NOMO-1 treated with dmso at 0.1 percent for 144 hours (cell line): ENCODE measurements around the gene SUCLG2.

Experiments used
- DNase-seq: peaks from one replicate; lab custom pipeline; 2025; ENCODE audit not compliant: unreplicated experiment; lab: John Stamatoyannopoulos, UW

The SUCLG2 gene

DNA sequence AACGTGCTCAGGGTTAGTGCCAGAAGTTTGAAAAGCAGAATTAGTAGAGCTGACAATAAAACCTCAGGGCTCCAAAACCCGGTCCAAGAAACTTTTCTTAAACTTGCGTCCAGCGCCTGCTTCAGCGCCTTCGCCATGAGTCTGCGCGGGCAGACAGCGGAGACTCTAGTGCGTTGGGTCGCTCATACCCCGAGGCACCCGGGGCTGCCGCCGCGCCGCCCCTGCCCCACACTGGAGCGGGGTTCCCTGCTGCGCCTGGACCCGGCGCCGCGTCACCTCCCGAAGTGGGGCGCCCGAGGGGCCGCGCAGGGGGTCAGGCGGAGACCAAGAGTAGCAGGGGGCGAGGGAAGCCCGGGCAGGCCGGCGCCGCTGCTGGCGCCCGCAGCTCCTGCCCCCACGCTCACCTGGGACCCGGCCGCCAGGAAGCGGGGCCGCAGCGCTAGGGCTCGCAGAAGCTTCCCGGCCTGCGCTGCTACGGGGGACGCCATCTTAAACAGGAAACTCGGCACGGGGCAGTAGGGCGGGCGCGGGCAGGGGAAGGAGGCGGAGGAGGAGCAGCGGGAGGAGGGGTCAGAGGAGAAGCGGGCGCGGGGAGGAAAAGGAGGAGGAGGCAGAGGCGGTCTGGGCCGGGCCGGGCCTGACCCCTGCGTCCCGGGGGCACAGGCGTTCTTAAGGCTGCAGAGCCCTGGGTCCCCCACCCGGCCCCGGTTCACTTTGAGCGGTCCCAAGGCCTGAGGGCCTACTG lies at the start of gene SUCLG2:
TSS of gene SUCLG2 (minus strand) at position 514 of the 745 bp plus-strand sequence. CDS start at position 488, 26 bp downstream.
- DNase-seq, result peak; percentile 78

DNA sequence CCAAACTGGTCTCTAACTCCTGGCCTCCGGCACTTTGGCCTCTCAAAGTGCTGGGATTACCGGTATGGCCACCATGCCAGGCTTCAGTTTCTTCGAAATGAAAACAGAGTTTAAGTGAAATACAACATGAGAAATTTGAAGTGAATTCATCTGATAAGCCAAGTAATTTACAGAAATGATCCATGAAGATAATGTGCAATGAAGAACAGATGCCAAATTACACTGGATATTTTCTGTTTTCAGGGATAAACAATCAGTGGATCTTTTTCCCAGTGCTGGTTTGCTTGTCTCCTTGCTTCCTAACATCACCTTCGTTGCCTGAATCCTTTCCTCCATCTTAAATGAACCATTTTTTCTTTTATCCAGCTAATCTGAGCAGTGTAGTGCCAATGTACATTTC lies 46.2 kb upstream of the SUCLG2 start:
- no peak for DNase-seq

DNA sequence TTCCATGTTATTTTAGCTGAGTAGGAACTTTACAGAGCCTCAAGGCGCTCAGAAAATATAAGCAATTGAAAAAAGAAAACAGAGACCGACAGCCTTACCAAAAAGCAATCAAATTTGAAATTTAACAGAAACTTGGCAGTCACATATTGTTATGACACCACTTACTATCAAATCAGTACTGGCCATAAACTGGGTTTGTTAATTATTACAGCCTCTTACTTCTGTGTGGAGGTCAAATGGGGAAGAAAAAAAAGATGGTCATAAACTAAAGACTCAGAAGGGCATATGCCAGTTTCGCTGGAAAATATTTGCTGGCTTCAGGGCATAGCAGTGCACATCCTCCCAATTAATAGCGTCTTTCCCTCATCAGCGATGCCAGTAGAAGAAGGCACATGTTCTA lies 45.5 kb upstream of the SUCLG2 start:
- no peak for DNase-seq

GRCh38 chr3:67692621-67693020 lies 38.2 kb upstream of the SUCLG2 start:
- DNase-seq, result no peak

DNA sequence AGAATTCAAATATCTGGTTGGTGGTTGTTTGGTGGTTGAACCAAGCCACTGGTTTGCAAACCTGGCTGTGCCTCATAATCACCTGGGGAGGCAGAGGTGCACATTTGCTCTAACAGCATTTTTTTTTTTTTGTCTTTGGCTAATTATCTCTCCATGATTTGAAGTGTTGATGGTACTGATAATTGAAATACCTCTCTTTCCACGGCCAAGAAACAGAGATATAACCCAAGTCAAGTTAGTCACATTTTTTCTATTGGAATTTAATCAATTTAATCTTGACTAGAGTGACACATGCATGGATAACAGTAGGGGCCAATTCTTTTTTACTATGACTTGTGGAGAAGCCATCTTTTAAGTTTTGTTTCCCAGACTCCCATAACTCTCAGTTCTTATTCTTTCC lies 37.5 kb upstream of the SUCLG2 start:
- no peak for DNase-seq

GRCh38 chr3:67691207-67691606 lies 36.8 kb upstream of the SUCLG2 start:
- no peak for DNase-seq

DNA sequence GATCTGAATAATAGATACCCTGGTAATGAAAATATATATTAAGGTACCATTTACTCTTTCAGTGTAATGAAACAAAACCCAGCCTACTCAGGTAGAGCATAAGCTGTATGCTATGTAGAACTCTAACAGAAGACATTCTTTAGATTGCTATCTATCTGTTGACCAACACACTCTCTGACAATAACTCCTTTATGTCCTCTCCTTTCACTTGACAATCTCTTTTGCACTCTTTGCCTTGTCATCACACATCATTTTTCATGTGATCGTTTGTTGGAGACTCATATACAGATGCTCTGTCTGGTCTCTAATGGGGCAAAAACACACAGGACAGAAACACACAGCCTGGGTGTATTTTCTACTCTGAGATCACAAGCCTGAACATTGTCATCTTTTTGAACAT lies 35.4 kb upstream of the SUCLG2 start:
- no peak for DNase-seq

GRCh38 chr3:67688231-67688630 lies 33.8 kb upstream of the SUCLG2 start:
- no peak for DNase-seq

- DNase-seq, result no peak
Observed at GRCh38 chr3:67686069-67686468, 31.7 kb upstream of the SUCLG2 start.

- no peak for DNase-seq
Observed at GRCh38 chr3:67685499-67685898, 31.1 kb upstream of the SUCLG2 start.

DNA sequence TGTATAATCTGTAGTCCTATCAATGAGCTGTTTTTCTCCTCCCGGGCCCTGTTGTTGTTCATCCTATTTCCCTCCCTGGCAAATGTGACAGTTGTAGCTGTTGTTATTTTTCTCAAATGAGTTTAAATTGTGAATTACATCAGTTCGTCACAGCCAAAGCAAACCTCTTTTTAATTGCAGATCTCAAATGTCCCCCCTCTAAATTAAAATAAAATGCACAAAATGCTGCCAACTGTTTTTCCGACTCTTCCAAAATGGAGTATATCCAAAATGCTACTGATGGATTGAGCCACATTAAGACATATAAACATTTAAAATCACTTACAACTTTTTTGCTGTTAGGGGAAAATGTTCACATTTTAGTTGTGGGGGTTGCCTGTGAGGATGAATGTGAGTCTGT lies 29.8 kb upstream of the SUCLG2 start:
- DNase-seq, result no peak

GRCh38 chr3:67683522-67683921 lies 29.1 kb upstream of the SUCLG2 start:
- DNase-seq, result no peak

DNA sequence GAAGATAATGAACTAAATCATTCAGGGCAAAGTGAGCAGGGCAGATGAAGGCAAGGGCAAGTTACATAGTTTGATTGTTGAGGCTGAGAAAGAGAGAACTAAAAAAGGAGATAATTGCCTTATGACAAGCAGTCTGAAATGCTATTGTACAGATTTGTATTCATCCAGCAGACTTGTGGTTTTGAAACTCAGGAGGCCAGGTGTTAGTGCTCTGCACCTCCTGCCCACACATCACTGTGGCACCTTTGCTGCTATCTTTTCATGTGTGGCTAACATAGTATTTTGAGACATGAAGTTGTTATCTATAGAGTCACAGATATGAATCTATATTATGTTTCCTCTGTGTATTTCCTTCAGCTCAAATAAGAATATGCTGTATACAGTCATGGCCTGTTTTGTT lies 24.3 kb upstream of the SUCLG2 start:
- no peak for DNase-seq

DNA sequence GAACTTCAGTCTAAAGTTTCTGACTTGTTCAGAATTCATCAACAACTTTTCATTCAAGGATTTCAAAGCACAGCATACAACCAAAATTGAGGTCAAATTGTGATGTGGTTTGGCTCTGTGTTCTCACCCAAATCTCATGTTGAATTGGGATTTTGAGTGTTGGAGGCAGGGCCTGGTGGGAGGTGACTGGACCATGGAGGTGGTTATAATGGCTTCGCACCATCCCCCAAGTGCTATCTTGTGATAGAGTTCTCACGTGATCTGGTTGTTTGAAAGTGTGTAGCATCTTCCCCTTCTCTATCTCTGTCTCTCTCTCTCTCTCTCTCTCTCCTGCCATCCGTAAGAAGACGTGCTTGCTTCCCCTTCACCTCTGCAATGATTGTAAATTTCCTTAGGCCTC lies 19.6 kb upstream of the SUCLG2 start:
- no peak for DNase-seq

DNA sequence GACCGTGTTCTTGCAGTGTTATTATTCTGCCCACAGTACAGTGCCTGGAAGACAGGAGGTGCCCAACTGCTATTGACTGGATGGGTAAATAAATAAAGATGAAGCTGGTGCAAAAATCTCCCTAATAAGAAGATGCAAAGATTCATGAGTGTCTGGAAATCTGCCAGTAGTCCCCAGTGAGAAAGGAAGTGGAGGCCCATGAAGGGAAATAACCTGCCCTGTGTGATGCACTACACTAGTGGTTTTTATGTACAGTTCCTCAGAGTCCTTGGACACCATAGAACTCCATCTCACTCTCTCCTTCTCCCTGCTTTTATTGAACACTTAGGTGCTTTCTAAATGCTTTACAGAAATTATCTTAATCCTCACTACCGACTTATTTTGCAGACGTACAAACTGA lies 8.3 kb upstream of the SUCLG2 start:
- no peak for DNase-seq

DNA sequence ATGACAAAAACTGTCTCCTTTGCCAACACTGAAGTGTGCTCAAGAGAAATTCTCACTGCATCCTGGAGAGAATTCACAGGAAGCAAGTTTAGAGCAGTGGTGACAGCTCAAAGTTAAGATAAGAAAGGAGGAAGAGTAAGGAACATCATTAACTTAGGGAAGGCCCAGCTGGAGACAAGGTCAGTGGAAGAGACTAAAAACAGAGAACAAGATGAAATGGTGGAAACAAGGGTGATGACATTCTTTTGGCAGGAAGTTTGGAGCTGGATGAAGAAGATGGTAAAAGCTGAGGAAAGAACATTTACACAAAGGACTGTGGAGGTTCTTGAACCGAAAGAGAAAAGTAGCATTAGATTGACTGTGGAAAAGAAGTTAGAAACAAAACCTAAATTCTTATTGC lies 6.7 kb upstream of the SUCLG2 start:
- no peak for DNase-seq

- DNase-seq, result no peak
Observed at GRCh38 chr3:67657192-67657591, 2.8 kb upstream of the SUCLG2 start.

- DNase-seq, result no peak
Observed at GRCh38 chr3:67656614-67657013, 2.2 kb upstream of the SUCLG2 start.

GRCh38 chr3:67655364-67656121 lies 1.1 kb upstream of the SUCLG2 start:
- no peak for DNase-seq

DNA sequence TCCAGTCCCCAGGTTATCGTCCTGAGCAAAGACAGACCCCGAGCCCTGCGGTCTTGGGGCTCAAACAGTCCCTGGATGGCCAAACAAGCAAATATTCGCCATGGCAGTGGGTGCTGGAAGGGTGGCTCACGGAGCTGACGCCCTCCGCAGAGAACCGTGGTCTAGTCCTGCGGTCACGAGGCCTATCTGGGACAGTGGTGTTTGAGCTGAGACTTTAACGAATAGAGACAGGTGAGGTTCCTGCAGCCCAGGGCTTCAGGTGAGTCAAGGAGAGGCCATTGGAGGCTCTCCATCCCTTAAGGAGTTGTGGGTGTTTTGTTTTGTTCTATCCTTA lies 399 bp upstream of the SUCLG2 start:
- DNase-seq, result no peak

DNA sequence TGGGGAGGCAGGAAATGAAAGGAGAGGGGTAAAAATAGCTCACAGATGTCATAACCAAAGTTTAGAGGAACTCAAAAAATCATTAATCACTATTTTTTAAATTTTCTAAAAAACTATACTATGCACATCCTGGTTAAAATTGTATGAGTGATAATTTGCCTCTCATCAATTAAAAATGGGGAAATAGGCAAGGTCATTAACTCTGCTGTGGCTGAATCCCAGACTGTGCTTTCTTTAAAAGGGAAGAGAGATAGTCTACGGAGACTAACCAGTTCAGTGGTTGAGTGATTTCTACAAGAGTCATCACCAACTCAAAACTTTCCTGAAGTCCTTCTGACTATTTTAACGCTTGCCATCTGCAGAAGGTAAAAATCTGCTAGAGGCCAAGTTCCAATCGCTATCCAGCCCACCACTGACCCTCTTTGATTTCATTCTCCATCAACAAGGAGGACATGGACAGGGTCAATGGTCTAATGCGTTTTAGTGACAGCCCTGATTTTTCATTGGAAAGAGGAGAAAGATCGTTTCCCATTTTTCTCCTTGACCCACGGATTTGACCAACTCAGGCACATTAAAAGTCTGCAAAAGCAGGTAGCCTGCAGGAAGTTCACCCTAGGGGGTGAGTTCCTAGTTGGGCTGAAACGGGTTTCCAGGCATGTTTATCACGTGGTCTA lies 850 bp downstream of the SUCLG2 start:
- DNase-seq, result peak; percentile 39

DNA sequence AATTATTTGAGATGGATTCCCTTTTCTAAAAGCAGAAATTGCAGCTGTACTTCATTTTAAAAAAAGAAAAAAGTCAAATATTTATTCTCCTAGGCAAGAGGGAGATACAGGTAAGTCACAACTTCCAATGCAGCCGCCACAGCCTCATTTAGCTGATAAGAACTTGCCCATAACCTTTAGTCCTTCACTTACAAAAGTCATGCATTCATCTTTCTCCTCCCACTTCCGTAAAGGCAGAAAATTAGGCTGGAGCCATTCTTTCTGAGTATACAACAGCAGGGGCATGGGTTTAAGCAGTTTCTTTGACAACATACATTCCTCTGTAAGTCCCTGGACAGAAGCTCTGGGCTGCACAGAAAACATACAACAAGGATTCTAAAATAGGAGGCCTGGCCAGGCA lies 4.3 kb downstream of the SUCLG2 start:
- DNase-seq, result no peak
